ENCODE data around the gene CHD6. TPM values are rescaled to one million over a fixed set of nuclear protein-coding genes. Genes with fewer than 3 reads are reported as not detected.
"Not testable (repeated sequence)": the region's sequence is repeated elsewhere in the genome, so short reads cannot be mapped to it uniquely, and the experiment has no call there.

The CHD6 gene
- total RNA-seq, 1 donor from 2014 or later = 47.7 TPM

GRCh38 chr20:41547221-41547620 lies 71.0 kb downstream of the CHD6 start:
- no peak for DNase-seq (ENCODE audit: low spot score)

DNA sequence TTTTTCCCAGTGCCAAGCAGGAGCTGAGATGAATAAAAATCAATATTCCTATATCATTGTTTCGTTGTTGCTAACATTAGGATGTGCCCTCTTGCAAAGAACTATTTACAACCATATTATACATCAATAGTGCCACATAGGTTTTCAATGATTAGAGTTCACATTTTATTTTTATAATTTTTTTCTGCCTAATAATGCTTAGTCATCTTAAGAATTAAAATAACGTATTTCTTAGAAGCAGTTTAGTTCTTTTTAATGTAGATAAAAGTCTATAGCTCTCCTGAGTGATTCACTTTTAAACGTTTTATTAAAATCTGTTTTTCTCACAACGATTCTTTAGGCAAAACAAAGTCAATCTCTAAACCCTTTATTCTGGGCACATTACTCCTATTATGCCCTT lies 71.6 kb downstream of the CHD6 start:
- no peak for DNase-seq (ENCODE audit: low spot score)

DNA sequence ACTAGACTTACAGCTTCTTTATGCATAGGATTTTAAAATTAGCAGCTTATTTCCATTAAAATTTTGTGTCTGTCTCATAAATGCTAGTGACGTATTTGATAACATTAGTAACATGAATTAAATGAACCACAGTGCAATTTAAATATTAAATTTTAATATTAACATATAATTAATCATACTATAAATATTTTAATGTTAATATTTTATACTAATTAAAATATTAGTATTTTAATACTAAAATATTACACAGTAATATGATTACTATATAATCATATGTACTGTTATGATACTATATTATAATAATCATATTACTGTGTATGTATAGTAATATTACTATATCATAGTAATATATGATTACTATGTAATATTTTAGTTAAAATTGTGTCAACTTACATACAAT lies 73.7 kb downstream of the CHD6 start:
- DNase-seq (ENCODE audit: low spot score) = no peak

GRCh38 chr20:41540918-41541317 lies 77.3 kb downstream of the CHD6 start:
- no peak for DNase-seq (ENCODE audit: low spot score)

GRCh38 chr20:41540459-41540858 lies 77.7 kb downstream of the CHD6 start:
- DNase-seq (ENCODE audit: low spot score) = no peak

DNA sequence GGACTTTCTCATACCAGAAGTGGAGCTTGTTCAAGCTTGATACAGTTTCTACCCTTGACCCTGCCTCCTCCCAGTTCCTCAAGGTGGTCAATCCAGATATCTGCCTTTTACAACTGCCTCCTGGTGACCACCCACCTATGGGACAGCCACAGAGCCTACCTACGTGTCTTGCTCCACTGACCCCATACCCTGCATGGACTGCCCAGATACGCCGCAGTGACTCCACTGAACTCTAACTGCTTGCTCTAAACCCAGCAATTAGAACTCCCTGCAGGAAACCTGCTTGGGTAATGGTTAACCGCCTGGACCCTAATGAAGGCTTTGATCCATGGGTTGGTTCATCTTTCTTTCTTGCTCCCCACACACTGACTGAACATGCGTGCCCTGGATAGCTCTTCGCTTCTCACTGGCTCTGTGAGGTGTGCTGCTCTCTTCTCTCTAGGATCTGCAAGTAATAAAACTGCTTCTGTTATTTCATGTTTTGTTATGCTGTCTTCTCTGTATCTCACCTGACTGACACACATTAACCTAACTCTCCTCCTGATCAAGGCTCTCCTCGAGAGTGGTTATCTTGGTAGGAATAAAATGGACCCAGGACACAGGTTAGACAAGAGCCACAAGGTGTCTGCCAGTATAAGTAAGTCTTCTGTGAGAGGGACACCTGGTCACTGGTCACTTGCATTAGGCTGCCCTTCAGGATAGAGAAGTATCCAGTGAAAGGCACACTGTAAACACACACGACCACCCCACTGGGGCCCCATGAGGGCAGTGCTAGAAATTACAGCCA lies 79.2 kb downstream of the CHD6 start:
- DNase-seq (ENCODE audit: low spot score) = no peak

DNA sequence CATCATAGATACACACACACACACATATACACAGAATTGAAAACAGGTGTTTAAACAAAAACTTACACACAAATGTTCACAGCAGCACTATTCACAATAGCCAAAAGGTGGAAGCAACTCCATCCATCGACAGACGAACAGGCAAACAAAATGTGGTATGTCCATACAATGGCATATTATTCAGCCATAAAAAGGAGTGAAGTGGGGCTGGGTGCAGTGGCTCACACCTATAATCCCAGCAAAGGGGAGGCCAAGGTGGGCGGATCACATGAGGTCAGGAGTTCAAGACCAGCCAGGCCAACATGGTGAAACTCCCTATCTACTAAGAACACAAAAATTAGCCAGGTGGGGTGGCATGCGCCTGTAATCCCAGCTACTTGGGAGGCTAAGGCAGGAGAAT lies 80.3 kb downstream of the CHD6 start:
- DNase-seq (ENCODE audit: low spot score) = no peak

DNA sequence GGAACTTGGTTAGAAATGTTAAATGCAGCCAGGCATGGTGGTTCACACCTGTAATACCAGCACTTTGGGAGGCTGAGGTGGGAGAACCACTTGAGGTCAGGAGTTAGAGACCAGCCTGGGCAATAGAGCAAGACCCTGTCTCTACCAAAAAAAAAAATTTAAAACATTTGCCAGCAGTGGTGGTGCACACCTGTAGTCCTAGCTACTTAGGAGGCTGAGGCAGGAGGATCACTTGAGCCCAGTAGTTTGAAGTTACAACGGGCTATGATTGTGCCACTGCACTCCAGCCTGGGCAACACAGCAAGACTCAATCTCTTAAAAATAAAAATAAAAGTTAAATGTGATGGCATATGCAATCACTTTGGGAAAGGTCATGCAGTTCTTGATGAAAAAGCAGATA lies 82.6 kb downstream of the CHD6 start:
- DNase-seq (ENCODE audit: low spot score) = not testable (repeated sequence)

DNA sequence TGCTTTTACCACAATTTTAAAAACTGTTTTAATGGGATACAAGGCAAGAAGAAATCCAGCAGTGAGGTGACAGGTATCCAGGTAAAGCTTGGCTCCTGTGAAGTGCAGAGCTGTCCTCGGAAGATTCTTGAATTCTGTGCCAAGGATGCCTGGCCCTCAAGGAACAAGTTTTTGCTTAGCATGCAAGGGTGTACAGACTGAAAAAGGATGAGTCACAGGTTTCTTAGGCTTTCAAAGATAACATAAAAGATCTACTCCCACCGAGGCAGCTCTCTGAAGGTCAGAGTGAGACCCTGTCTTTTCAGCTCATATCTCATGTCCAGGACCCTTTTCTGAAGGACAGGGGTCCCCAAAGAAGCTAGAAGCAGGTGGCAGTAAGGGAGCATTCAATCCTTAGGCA lies 83.3 kb downstream of the CHD6 start:
- DNase-seq (ENCODE audit: low spot score) = no peak

DNA sequence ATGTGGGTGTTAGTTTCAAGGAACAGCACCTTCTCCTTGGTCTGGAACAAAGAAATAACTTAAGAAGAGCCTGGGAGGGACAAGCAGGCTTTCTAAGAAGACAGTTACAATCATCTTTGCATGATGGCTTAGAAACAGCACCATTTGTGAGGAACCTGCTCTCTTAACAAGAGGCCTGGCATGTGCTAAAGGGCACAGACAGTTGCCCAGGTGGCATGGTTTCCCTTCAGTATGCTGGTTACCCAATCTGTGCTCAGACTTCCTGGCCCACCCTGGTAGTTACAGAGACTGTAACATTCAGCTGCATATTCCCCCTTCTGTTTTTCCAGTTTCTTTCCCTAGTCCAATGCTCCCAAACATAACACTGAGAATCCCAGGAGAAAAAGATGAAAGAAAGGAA lies 84.0 kb downstream of the CHD6 start:
- DNase-seq (ENCODE audit: low spot score) = no peak

GRCh38 chr20:41533537-41534136 lies 84.5 kb downstream of the CHD6 start:
- DNase-seq (ENCODE audit: low spot score) = peak; percentile 26

GRCh38 chr20:41532935-41533334 lies 85.2 kb downstream of the CHD6 start:
- DNase-seq (ENCODE audit: low spot score) = no peak

GRCh38 chr20:41531518-41532275 lies 86.5 kb downstream of the CHD6 start:
- DNase-seq (ENCODE audit: low spot score) = no peak

DNA sequence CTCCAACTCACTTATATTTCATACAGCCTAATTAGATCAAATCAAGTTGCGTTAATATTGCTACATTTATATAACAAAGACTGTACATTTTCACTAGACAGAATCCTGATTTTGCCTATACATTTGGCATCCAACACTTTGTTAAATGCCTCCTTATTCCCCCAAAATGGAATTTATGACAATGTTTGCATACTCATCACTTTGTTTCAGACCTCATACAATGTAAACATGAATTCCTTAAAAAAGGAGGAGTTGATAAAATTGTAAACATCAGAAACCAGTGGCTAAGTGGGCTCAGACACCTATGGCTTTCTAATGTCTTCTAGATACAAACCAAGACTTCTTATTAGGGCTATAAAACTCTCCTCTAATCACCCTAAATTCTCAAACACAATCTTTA lies 87.3 kb downstream of the CHD6 start:
- no peak for DNase-seq (ENCODE audit: low spot score)

DNA sequence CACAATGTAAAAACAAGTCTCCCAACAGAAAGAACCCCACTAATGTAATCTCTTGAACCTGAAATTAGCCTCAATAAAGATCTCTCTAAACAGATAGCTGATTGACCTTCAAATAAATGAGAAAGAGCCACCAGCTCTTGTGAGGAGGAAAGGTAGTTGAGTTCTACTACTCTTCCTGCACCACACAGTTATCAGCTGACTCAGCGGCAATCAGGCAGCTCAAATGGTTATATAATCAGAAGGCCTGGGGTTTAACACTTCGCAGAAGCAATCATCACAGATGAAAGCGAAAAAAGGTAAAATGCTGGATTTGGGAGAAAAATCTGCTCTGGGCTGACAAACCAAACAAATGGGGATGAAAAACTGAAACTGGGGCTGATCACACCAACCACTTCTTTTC lies 91.8 kb downstream of the CHD6 start:
- no peak for DNase-seq (ENCODE audit: low spot score)

DNA sequence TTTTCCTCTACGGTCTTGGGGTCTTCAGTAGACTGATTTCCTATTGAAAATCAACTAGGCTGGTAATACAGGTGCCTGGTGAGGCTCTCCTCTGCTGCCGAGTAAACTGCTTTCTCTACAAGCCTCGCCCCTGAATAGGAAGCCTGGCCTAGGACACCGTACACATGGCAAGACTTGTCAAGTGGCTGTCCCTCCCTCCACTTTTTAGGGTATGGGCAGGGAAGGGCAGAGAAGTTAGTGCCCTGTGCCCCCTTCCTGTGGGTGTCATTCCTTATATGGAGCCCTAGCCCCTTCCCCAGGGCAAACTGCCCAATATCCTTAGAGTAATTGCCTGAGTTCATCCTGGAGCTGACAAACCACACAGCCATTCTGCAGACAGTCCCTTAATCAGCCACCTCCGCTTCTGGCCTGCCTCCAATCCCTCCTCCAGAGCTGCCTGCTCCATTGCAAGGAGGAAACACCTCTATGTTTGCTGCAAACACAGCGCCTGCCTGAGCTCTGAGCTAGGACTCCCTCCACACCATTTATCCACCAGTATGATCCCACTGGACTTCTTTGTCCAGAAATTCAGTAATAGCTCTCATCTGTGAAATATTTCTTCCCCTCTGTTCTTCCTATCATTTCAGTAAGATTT lies 93.1 kb downstream of the CHD6 start:
- DNase-seq (ENCODE audit: low spot score) = peak; percentile 72

GRCh38 chr20:41523857-41524256 lies 94.3 kb downstream of the CHD6 start:
- DNase-seq (ENCODE audit: low spot score) = no peak

DNA sequence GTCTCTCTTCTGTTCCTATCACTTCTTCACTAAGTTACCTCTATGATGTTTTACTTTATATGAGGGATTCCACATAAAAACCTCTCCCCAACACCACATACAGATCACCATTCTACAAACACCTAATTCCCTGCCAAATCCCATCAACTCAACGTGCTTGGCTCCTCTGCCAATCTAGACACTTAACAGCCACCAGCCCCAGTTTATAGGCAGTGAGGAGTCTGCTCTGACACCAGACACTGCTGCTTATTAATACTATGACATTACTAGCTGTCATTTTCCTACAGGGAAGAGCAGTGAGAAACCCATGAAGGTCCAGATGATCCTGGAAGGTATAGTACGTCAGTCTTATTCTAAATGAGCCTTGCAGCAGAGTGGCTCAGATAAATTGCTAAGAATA lies 104.3 kb downstream of the CHD6 start:
- no peak for DNase-seq (ENCODE audit: low spot score)

DNA sequence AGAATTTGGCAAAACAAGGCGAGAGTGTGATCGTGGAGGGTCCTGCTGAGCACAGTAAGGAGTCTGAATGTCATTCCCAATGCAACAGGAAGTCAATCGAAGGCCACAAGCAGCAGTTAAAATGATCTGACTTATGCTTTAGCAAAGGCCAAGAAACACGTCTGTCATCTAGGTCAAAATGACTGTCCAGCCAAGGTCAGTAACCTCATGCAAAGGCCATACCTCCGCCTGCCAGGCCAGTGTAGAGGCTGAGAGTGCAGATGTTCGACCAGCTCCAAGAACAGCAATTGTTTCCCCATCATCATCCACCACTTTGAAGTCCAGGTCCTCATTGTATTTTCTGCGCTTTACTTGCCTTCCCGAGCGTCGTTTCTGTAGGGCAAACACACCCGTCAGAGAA lies 105.6 kb downstream of the CHD6 start:
- no peak for DNase-seq (ENCODE audit: low spot score)

DNA sequence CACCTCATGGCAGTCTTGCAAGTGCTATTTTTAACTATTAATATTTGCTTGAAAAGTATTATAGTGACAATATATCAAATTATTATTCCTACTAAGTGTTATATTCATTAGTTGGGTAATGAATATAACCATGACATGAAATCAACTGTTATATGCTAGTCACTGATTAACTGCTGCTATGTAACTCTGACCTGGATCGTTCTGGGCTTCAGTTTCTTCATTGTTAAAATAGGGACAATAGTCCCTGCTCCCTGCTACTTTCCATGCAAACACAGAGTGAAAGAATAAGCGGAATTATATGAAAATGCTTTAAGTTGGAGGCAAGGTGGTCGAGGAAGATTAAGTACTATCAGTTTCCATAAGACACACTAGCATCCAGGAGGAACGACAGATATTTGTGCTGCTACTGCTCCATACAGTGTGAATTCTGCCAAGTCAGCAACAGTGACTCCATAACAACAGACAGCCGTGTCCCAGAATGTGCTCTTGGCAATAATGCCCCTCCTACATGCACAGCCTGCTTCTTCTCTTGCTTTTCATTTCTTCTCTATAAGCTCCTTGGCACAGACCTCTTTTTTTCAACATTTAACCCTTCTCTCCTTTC lies 107.2 kb downstream of the CHD6 start:
- no peak for DNase-seq (ENCODE audit: low spot score)

DNA sequence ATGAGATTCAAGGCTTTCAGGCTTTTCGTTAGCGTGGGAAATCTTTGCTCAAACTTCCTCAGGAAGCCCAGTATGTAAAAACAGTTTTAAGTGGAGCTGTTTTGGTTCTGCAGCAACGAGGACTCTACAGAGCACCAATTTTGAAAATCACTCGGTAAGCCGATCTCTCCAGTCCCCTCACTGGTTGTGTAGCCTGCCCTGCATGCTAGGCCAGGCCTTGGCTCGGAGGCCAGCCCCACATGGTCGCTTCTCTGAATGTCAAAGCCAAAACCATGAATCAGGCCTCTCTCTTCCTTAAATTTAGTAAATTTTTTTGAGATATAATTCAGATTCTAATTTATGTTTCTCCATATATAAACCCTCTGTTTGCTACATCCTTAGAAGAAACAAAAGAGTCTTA lies 108.0 kb downstream of the CHD6 start:
- no peak for DNase-seq (ENCODE audit: low spot score)

Data from mucosa of gallbladder (tissue), 1 donor.